Subcutaneous abdominal adipose tissue (tissue), 5 donors: ENCODE data around the gene KLHL22.

Source experiments
- H3K27ac ChIP-seq: one replicate; pipeline ENCODE4 v1.7.0; 2013; ENCODE audit warnings: low read depth, mild to moderate bottlenecking, inconsistent platforms, low read length, moderate library complexity
- H3K27me3 ChIP-seq, 5 donors: one replicate each; pipeline ENCODE4 v1.7.0; 2013; ENCODE audit warnings: low read length in 5 of 5, inconsistent platforms in 1 of 5; ENCODE audit not compliant: control insufficient read depth in 5 of 5, insufficient read depth in 4 of 5
- H3K36me3 ChIP-seq, 5 donors: one replicate each; pipeline ENCODE4 v1.7.0; 2013; ENCODE audit warnings: low read length in 5 of 5; ENCODE audit not compliant: control insufficient read depth in 5 of 5, insufficient read depth in 5 of 5
- H3K4me1 ChIP-seq, 5 donors: one replicate each; pipeline ENCODE4 v1.7.0; 2013; ENCODE audit warnings: low read length in 5 of 5, mild to moderate bottlenecking in 3 of 5, moderate library complexity in 1 of 5; ENCODE audit not compliant: control insufficient read depth in 5 of 5, insufficient read depth in 5 of 5
- H3K4me3 ChIP-seq, 5 donors: one replicate each; pipeline ENCODE4 v1.7.0; 2013; ENCODE audit warnings: low read length in 5 of 5, low read depth in 1 of 5
- H3K9ac ChIP-seq, 5 donors: one replicate each; pipeline ENCODE4 v1.7.0; 2013; ENCODE audit warnings: low read length in 5 of 5, mild to moderate bottlenecking in 4 of 5, moderate library complexity in 3 of 5
- H3K9me3 ChIP-seq, 5 donors: one replicate each; pipeline ENCODE4 v1.7.0; 2013; ENCODE audit warnings: low read length in 5 of 5; ENCODE audit not compliant: control insufficient read depth in 5 of 5
- donor health status: healthy.
- donor health status: healthy.
- donor health status: healthy.
- donor health status: healthy.
- donor health status: healthy.

KLHL22 gene

DNA sequence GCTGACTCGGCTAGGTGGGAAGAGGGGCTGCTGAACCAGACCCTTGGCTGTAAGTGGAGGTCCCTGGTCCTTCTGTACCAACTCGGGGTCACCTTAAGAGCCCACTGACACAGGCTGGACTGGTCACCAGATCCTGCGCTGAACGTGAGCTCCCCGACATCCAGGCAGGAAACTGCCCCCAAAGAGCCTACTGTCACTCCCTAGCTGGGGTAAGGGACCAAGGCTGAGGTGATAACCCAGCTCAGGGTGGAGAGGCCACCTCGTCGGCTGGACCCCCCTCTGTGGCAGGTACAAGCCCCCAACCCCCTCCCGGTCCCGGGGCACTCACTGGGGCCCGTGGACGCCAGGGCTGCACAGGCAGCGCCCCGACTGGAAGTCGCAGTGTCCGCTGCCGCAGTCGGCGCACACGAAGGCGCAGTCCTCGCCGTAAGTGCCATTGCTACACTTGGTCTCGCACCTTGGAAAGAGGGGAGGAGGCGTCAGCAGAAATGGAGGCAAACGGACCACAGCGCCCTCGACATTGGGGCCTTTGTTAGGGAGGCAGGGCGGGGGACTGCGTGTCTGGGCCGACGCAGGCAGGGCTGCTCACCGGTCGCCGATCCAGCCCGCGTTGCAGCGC is 65.4 kb downstream of the KLHL22 start:
- Histone ChIP-seq H3K27ac (no peak overlapping the region), H3K27me3 (peaks cover 0 to 9% (median 0%) of the 10 kb centered on the region in 5 donors), H3K9ac (no peak overlapping the region), H3K4me3 (peak overlapping the region in 2 of 5 donors; percentile 34 to 59), H3K4me1 (peaks cover 0 to 26% (median 9%) of the 10 kb centered on the region in 5 donors), H3K36me3 (peaks cover 0 to 30% (median 24%) of the 10 kb centered on the region in 5 donors), H3K9me3 (no peaks in the 10 kb centered on the region)

DNA sequence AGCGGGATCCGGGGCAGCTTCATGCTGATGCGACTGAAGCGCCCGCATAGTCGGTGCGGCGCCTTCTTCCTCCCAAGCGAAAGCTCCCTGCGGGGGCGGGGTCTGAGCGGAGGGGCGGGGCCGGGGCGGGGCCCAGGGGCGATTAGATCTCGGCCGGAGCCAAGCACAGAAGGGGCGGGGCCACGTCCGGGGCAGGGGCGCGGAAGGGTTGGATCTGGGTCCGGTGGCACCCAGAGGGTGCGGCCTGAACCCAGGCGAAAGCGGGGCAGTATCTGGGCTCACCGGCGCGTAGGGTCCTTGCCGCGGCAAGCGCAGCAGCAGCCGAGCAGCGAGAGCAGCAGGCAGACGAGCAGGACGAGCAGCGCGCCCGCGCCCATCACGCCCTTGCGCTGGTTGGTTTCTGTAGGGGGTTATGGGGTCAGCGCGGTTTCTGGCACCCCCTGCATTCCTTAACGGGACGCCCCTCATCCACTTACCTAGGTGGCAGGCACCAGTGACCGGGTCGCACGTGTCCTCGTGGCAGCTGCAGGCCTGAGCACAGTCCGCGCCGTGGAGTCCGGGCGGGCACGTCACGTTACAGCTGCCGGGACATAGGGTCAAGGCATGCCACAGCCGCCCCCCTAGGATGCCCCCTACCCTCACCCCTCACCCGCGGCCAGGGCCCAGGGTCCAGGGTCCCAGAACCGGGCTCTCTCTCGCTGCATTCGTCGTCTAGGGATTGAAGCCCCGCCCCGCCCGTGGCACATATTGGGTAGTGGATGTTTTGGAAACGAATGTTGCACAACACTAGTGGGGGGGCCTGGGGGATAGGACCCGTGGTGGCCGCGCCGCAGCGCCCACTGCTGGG is 66.1 kb downstream of the KLHL22 start:
- Histone ChIP-seq H3K4me1 (peaks cover 0 to 26% (median 12%) of the 10 kb centered on the region in 5 donors), H3K4me3 (peak overlapping the region in 4 of 5 donors; percentile 11 to 57 (median 43)), H3K9me3 (no peaks in the 10 kb centered on the region), H3K36me3 (peaks cover 0 to 30% (median 24%) of the 10 kb centered on the region in 5 donors), H3K9ac (no peak overlapping the region), H3K27ac (no peak overlapping the region), H3K27me3 (peaks cover 0 to 8% (median 0%) of the 10 kb centered on the region in 5 donors)

DNA sequence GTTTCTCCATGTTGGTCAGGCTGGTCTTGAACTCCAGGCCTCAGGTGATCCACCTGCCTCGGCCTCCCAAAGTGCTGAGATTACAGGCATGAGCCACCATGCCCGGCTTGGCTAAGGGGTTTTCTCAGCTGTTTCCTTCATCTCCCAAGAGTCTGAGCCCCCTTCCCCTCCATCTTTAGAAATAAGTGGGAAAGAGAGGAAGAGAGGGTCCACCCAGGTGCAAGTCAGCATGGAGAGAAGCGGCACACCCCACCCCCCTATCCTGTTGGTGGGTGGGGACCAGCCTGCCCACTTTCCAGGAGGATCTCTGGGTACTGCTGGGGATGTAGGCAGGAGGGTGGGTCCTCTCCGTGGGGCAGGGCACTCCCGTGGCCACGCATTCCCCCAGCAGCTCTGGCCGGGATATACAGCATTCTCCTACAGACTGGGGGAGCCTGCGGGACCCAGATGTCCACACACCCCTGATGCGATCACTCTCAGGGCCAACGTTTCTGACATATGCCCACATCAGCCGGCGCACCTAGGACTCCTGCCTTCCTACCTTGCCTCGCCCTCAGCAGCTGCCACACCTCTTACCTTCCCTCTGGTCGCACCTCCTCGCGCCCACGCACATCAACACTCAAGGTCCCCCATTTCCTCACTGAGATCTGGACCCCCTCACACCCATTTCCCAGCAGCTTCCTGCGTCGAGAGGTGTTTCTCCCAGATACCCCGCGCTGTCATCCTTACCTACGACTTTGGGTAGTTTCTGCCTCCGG is 66.9 kb downstream of the KLHL22 start:
- no peaks in the 10 kb centered on the region for H3K9me3 ChIP-seq
- no peak overlapping the region for H3K9ac ChIP-seq
- H3K36me3 ChIP-seq: peaks cover 0 to 30% (median 24%) of the 10 kb centered on the region in 5 donors
- H3K4me3 ChIP-seq: peak overlapping the region in 2 of 5 donors; percentile 11 to 14
- H3K4me1 ChIP-seq: peaks cover 0 to 27% (median 13%) of the 10 kb centered on the region in 5 donors
- no peak overlapping the region for H3K27ac ChIP-seq
- peaks cover 0 to 8% (median 0%) of the 10 kb centered on the region in 5 donors for H3K27me3 ChIP-seq

DNA sequence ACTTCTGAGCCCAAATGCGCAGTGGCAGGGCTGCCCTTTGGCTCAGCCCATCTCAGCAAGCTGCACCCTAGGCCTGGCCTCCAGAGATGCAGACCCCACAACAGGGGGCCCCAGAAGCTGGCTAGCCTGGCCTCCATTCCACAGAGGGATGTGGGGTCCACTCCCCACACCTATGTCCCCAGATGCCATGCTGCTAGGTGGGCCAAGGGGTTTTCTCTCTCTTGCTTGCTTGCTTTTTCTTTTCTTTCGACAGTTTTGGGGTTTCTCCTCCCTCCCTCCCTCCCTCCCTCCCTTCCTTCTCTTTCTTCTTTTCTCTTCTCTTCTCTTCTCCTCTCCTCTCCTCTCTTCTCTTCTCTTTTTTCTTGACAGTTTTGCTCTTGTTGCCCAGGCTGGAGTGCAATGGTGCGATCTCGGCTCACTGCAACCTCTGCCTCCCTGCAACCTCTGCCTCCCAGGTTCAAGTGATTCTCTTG is 67.6 kb downstream of the KLHL22 start:
- no peak overlapping the region for H3K27ac ChIP-seq
- peaks cover 0 to 8% (median 0%) of the 10 kb centered on the region in 5 donors for H3K27me3 ChIP-seq

DNA sequence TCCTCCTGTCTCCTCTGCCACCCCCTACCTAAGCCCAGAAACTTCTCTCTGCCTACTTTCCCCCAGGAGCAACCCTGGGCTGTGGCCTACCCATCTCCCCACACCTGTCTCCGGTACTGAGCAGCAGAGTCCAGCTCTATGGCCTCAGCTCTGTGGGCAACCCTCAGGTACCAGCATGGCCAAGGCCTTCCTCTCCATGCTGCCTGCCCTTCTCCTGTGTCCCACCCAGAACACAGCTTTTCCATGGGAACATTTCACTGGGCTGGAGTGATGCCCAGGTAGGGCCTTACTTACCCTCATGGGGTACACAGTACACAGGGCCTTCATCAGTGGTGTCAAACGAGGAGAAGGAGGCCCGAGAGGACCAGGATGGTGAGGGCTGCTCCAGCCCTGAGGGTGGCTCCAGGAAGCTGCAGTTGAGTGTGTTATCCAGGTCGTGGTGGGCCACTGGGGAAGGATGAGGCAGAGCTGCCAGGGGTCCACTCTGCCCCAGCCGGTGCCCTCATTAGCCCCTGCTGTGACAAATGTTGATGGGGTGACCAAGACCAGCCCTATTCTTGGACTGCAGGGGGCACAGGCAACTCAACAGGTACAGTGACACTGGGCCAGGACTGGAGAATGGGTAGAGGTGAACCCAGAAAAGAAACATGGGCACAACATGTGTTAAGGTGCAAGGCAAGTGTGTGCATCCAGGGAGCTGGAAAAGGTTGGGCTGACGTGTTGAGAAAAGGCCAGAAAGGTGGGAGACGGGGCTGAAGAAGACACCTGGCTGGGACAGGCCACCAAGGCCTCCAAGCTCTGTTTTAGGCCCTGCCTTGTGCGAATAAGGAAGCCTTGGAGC is 68.3 kb downstream of the KLHL22 start:
- H3K9ac ChIP-seq: no peak overlapping the region
- H3K4me1 ChIP-seq: peaks cover 0 to 39% (median 26%) of the 10 kb centered on the region in 5 donors
- peaks cover 0 to 8% (median 0%) of the 10 kb centered on the region in 5 donors for H3K27me3 ChIP-seq

More for the DNA sequence above, 67.6 kb downstream of the KLHL22 start:
- H3K9me3 ChIP-seq: no peaks in the 10 kb centered on the region
- H3K4me3 ChIP-seq: no peak overlapping the region
- H3K36me3 ChIP-seq: peaks cover 0 to 30% (median 24%) of the 10 kb centered on the region in 5 donors
- H3K9ac ChIP-seq: no peak overlapping the region
- peaks cover 0 to 34% (median 20%) of the 10 kb centered on the region in 5 donors for H3K4me1 ChIP-seq

DNA sequence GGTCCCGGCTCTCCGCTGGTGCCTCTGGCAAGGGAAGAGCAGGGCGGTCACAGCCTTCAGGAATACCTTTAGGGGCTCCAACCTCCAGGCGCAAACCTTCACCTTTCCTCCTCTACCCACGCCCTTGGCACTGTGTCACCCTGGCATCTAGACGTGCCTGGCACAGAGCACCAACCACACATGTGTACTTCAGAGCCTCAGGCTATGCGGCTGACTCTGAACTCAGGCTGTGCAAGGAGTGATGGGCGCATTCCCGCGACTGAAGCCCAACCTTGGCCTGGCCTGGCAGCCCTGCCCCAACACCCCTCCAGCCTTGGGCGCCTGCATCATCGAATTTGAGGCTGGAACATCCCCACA is 69.4 kb downstream of the KLHL22 start:
- Histone ChIP-seq H3K9me3 (no peaks in the 10 kb centered on the region), H3K27me3 (peaks cover 0 to 3% (median 0%) of the 10 kb centered on the region in 5 donors), H3K27ac (no peak overlapping the region), H3K4me1 (peaks cover 0 to 37% (median 28%) of the 10 kb centered on the region in 5 donors), H3K36me3 (peaks cover 0 to 30% (median 24%) of the 10 kb centered on the region in 5 donors), H3K9ac (no peak overlapping the region), H3K4me3 (no peak overlapping the region)

More for the DNA sequence above, 68.3 kb downstream of the KLHL22 start:
- peaks cover 0 to 30% (median 24%) of the 10 kb centered on the region in 5 donors for H3K36me3 ChIP-seq
- H3K9me3 ChIP-seq: no peaks in the 10 kb centered on the region
- no peak overlapping the region for H3K4me3 ChIP-seq
- no peak overlapping the region for H3K27ac ChIP-seq

DNA sequence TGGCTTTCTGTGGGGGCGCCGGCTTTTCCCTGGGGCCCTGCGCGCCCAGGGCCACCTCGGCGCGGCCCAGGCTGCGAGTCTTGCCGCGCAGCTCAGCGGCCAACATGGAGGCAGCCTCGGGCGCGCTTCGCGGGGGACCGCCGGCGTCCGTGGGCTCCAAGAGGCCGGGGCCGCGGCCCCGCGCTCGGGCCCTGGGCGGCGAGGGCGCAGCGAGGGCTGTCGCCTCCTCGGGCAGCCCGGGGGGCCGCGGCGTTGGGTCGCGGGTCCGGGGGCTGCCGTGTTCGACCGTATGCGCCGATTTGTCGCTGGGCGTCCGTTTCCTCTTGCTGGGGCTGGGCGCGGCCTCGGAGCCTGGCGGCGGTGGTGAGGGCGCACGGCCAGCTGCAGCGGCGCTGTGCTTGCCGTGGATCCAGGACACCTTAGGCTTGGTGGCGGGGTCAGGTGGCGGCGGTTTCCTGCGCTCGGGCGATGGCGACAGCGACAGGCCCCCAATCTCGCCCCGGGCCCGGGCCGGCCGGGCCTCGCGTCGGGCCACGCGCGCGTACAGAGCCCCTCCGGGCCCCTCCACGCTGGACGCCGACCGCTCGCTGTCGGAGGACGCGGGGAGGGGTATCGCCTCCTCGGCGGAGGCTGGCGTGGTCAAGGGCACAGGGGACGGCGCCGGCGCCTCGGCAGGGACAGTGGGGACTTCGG is 69.9 kb downstream of the KLHL22 start:
- Histone ChIP-seq H3K9ac (no peak overlapping the region), H3K4me1 (peaks cover 0 to 32% (median 24%) of the 10 kb centered on the region in 5 donors), H3K36me3 (peaks cover 0 to 30% (median 24%) of the 10 kb centered on the region in 5 donors), H3K27me3 (peaks cover 0 to 3% (median 0%) of the 10 kb centered on the region in 5 donors), H3K9me3 (no peaks in the 10 kb centered on the region), H3K4me3 (peak overlapping the region in 1 of 5 donors; percentile 8), H3K27ac (no peak overlapping the region)

DNA sequence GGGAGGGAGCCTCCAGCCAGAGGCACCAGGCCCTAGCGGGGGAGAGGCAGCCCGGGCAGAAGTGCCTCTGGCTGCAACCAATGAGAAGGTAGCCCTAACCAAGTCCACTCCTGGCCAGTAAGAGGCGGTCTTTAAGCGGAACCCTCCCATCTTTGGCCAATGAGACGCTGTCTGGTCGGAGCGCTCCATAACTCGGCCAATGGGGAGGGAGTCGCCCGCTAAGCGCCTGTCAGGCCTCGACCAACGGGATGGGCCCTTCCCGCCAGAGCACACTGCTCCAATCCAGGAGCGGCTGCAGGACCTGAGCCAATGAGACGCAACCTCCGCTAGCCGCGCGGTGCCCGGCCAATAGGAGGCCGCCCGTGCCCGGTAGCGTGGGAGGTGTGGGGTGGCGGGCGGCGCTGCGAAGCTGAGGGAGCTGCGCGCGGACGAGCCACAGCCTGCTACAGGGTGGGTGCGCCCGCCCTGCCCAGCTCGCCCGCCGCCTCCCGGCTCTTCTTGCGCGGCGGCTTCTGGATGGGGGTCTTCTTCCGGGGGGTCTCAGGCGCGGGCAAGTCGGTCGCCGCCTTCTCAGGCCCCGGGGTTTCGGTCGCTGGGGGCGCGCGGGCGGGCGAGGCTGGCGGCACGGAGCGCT is 70.5 kb downstream of the KLHL22 start:
- H3K27ac ChIP-seq: no peak overlapping the region
- H3K36me3 ChIP-seq: peaks cover 0 to 24% (median 21%) of the 10 kb centered on the region in 5 donors
- peak overlapping the region in 1 of 5 donors; percentile 8 for H3K4me3 ChIP-seq
- no peaks in the 10 kb centered on the region for H3K9me3 ChIP-seq
- peaks cover 0 to 2% (median 0%) of the 10 kb centered on the region in 5 donors for H3K27me3 ChIP-seq
- no peak overlapping the region for H3K9ac ChIP-seq
- H3K4me1 ChIP-seq: peaks cover 0 to 26% (median 18%) of the 10 kb centered on the region in 5 donors
